Limb (tissue), 2 donors: ENCODE results near the gene CNBP.
"Not testable (repeated sequence)": the region's sequence is repeated elsewhere in the genome, so short reads cannot be mapped to it uniquely, and the experiment has no call there.

Experiments
- DNase-seq, 2 donors: peaks; one replicate each; pipeline ENCODE4 v3.0.0-alpha.2; 2016; ENCODE audit errors: extremely low spot score in 2 of 2

CNBP gene

GRCh38 chr3:129184784-129185542 lies 1.3 kb upstream of the CNBP start:
- not testable (repeated sequence) for DNase-seq

- DNase-seq: no peak
Measured at GRCh38 chr3:129184396-129184657, 631 bp upstream of the CNBP start.

GRCh38 chr3:129182390-129183185 lies 1.1 kb downstream of the CNBP start:
- no peak for DNase-seq

- DNase-seq: no peak
Measured at GRCh38 chr3:129181819-129182218, 1.9 kb downstream of the CNBP start.

GRCh38 chr3:129180461-129180860 lies 3.2 kb downstream of the CNBP start:
- DNase-seq: no peak

GRCh38 chr3:129176051-129176450 lies 7.6 kb downstream of the CNBP start:
- DNase-seq: no peak

GRCh38 chr3:129173725-129174124 lies 10.0 kb downstream of the CNBP start:
- no peak for DNase-seq

GRCh38 chr3:129173206-129173605 lies 10.5 kb downstream of the CNBP start:
- DNase-seq: no peak

- DNase-seq: no peak
Measured at GRCh38 chr3:129166579-129167332, 16.9 kb downstream of the CNBP start.

GRCh38 chr3:129165594-129165993 lies 18.1 kb downstream of the CNBP start:
- not testable (repeated sequence) for DNase-seq

- no peak for DNase-seq
Measured at GRCh38 chr3:129164500-129164899, 19.2 kb downstream of the CNBP start.

- no peak for DNase-seq
Measured at GRCh38 chr3:129162729-129163579, 20.7 kb downstream of the CNBP start.

- DNase-seq: peak in 1 of 2 donors; percentile 37
Measured at GRCh38 chr3:129161860-129162271, 21.8 kb downstream of the CNBP start.

GRCh38 chr3:129160891-129161859 lies 22.5 kb downstream of the CNBP start, which contains the start of gene ISY1:
Gene ISY1, minus strand, starts transcription at chr3:129161063. Its CDS starts 88 bp downstream, at chr3:129160975.
- DNase-seq: peak; percentile 93 to 97

- DNase-seq: no peak
Measured at GRCh38 chr3:129144786-129145185, 38.9 kb downstream of the CNBP start.

- DNase-seq: not testable (repeated sequence)
Measured at GRCh38 chr3:129141011-129141410, 42.7 kb downstream of the CNBP start.

GRCh38 chr3:129139911-129140310 lies 43.8 kb downstream of the CNBP start:
- no peak for DNase-seq

GRCh38 chr3:129136275-129136674 lies 47.4 kb downstream of the CNBP start:
- not testable (repeated sequence) for DNase-seq

GRCh38 chr3:129132097-129132866 lies 51.4 kb downstream of the CNBP start:
- no peak for DNase-seq
